ENCODE data around the gene CLASP2. TPM values are rescaled to one million over a fixed set of nuclear protein-coding genes. Genes with fewer than 3 reads are reported as not detected.
A peak's percentile ranks its signal among the peaks of the same experiment; 100 is the strongest.
"Not testable (repeated sequence)": the region's sequence is repeated elsewhere in the genome, so short reads cannot be mapped to it uniquely, and the experiment has no call there.

The CLASP2 gene
- total RNA-seq, 3 donors from 2014 or later (not counting 1 experiment from before 2014, with no cell fraction given): 93.8 to 109 (median 99.3) TPM

- Mint-ChIP-seq H3K4me3 (no peak overlapping the region), H3K9me3 (peaks cover 6 to 7% of the 10 kb centered on the region in 2 donors), H3K36me3 (peaks cover 9% of the 10 kb centered on the region), H3K27me3 (ENCODE audit: low read depth in 2 of 2) (peaks cover 0 to 4% of the 10 kb centered on the region in 2 donors), H3K4me1 (peaks cover 0 to 8% of the 10 kb centered on the region in 2 donors), H3K27ac (no peak overlapping the region)
- Histone ChIP-seq H3K4me1 (ENCODE audit: control insufficient read depth, insufficient read depth, low read length) (no peaks in the 10 kb centered on the region), H3K27me3 (ENCODE audit: control insufficient read depth, insufficient read depth, low read length) (no peaks in the 10 kb centered on the region), H3K27ac (ENCODE audit: low read length) (no peak overlapping the region), H3K36me3 (ENCODE audit: control insufficient read depth, insufficient read depth, low read length) (no peaks in the 10 kb centered on the region), H3K4me3 (ENCODE audit: low read length) (no peak overlapping the region), H3K9me3 (ENCODE audit: control insufficient read depth, insufficient read depth, low read length) (peaks cover 24% of the 10 kb centered on the region)
- WGBS (ENCODE audit: insufficient coverage): 82% methylated on average over 2 of the region's 2 CpGs
- no peak for TF ChIP-seq CTCF (IDR thresholded peaks at IDR 0.05)
- ATAC-seq (no peak), DNase-seq (no peak)
- intact Hi-C loops (cut with micrococcal nuclease): no loop called here
These were observed 261.3 kb downstream of the CLASP2 start for GRCh38 chr3:33456756-33457155.

- 92% methylated on average over 19 of the region's 19 CpGs for WGBS (ENCODE audit: insufficient coverage)
These were observed 264.7 kb downstream of the CLASP2 start for GRCh38 chr3:33453331-33453761.

GRCh38 chr3:33451994-33452393 is 266.1 kb downstream of the CLASP2 start:
- ATAC-seq; H3K27me3 ChIP-seq (ENCODE audit: control insufficient read depth, insufficient read depth, low read length); H3K27ac ChIP-seq (ENCODE audit: low read length); H3K9me3 Mint-ChIP-seq; H3K36me3 ChIP-seq (ENCODE audit: control insufficient read depth, insufficient read depth, low read length); H3K4me1 Mint-ChIP-seq; H3K9me3 ChIP-seq (ENCODE audit: control insufficient read depth, insufficient read depth, low read length); DNase-seq; H3K27me3 Mint-ChIP-seq (ENCODE audit: low read depth in 2 of 2); H3K4me3 ChIP-seq (ENCODE audit: low read length); intact Hi-C loops (cut with micrococcal nuclease); H3K36me3 Mint-ChIP-seq; H3K4me3 Mint-ChIP-seq; H3K27ac Mint-ChIP-seq; H3K4me1 ChIP-seq (ENCODE audit: control insufficient read depth, insufficient read depth, low read length): not testable (repeated sequence)
- WGBS (ENCODE audit: insufficient coverage): 88% methylated on average over 1 of the region's 1 CpG

More at GRCh38 chr3:33453331-33453761, 264.7 kb downstream of the CLASP2 start:
- peaks cover 0 to 4% of the 10 kb centered on the region in 2 donors for H3K27me3 Mint-ChIP-seq (ENCODE audit: low read depth in 2 of 2)
- H3K36me3 ChIP-seq (ENCODE audit: control insufficient read depth, insufficient read depth, low read length): no peaks in the 10 kb centered on the region
- no peak for TF ChIP-seq CTCF (IDR thresholded peaks at IDR 0.05)
- no peak for ATAC-seq
- H3K4me1 Mint-ChIP-seq: peaks cover 0 to 8% of the 10 kb centered on the region in 2 donors
- no peak overlapping the region for H3K4me3 ChIP-seq (ENCODE audit: low read length)
- intact Hi-C loops (cut with micrococcal nuclease): no loop called here
- H3K27ac ChIP-seq (ENCODE audit: low read length): no peak overlapping the region
- H3K9me3 ChIP-seq (ENCODE audit: control insufficient read depth, insufficient read depth, low read length): peaks cover 12% of the 10 kb centered on the region
- H3K27ac Mint-ChIP-seq: no peak overlapping the region
- DNase-seq: no peak
- no peak overlapping the region for H3K4me3 Mint-ChIP-seq
- no peaks in the 10 kb centered on the region for H3K4me1 ChIP-seq (ENCODE audit: control insufficient read depth, insufficient read depth, low read length)
- H3K9me3 Mint-ChIP-seq: peaks cover 0 to 4% of the 10 kb centered on the region in 2 donors
- H3K27me3 ChIP-seq (ENCODE audit: control insufficient read depth, insufficient read depth, low read length): no peaks in the 10 kb centered on the region
- no peaks in the 10 kb centered on the region for H3K36me3 Mint-ChIP-seq

- H3K4me1 Mint-ChIP-seq: peaks cover 7 to 10% of the 10 kb centered on the region in 2 donors
- no peak overlapping the region for H3K4me3 Mint-ChIP-seq
- Histone ChIP-seq H3K27ac (ENCODE audit: low read length) (no peak overlapping the region), H3K9me3 (ENCODE audit: control insufficient read depth, insufficient read depth, low read length) (peaks cover under 1% of the 10 kb centered on the region), H3K36me3 (ENCODE audit: control insufficient read depth, insufficient read depth, low read length) (no peaks in the 10 kb centered on the region), H3K4me1 (ENCODE audit: control insufficient read depth, insufficient read depth, low read length) (peaks cover 7% of the 10 kb centered on the region), H3K4me3 (ENCODE audit: low read length) (no peak overlapping the region), H3K27me3 (ENCODE audit: control insufficient read depth, insufficient read depth, low read length) (no peaks in the 10 kb centered on the region)
- intact Hi-C loops (cut with micrococcal nuclease): no loop called here
- TF ChIP-seq CTCF (IDR thresholded peaks at IDR 0.05): no peak
- ATAC-seq (no peak), DNase-seq (no peak)
- no peaks in the 10 kb centered on the region for H3K9me3 Mint-ChIP-seq
- 94% methylated on average over 15 of the region's 15 CpGs for WGBS (ENCODE audit: insufficient coverage)
- H3K27ac Mint-ChIP-seq: no peak overlapping the region
- no peaks in the 10 kb centered on the region for H3K36me3 Mint-ChIP-seq
- H3K27me3 Mint-ChIP-seq (ENCODE audit: low read depth in 2 of 2): no peaks in the 10 kb centered on the region
These were observed 270.1 kb downstream of the CLASP2 start for GRCh38 chr3:33447958-33448357.

GRCh38 chr3:33447256-33447625 is 270.8 kb downstream of the CLASP2 start:
- DNase-seq; H3K27me3 ChIP-seq (ENCODE audit: control insufficient read depth, insufficient read depth, low read length); H3K27ac Mint-ChIP-seq; H3K9me3 ChIP-seq (ENCODE audit: control insufficient read depth, insufficient read depth, low read length); ATAC-seq; H3K27ac ChIP-seq (ENCODE audit: low read length); H3K4me3 ChIP-seq (ENCODE audit: low read length); H3K36me3 Mint-ChIP-seq; H3K36me3 ChIP-seq (ENCODE audit: control insufficient read depth, insufficient read depth, low read length); intact Hi-C loops (cut with micrococcal nuclease); H3K27me3 Mint-ChIP-seq (ENCODE audit: low read depth in 2 of 2); H3K4me1 ChIP-seq (ENCODE audit: control insufficient read depth, insufficient read depth, low read length); H3K9me3 Mint-ChIP-seq: not testable (repeated sequence)
- peak overlapping the region; percentile 74 for H3K4me3 Mint-ChIP-seq
- 89% methylated on average over 7 of the region's 7 CpGs for WGBS (ENCODE audit: insufficient coverage)
- peaks cover 7 to 10% of the 10 kb centered on the region in 2 donors for H3K4me1 Mint-ChIP-seq
